ENCODE data around the gene COL6A2.
"Not testable (repeated sequence)": the region's sequence is repeated elsewhere in the genome, so short reads cannot be mapped to it uniquely, and the experiment has no call there.

The COL6A2 gene

DNA sequence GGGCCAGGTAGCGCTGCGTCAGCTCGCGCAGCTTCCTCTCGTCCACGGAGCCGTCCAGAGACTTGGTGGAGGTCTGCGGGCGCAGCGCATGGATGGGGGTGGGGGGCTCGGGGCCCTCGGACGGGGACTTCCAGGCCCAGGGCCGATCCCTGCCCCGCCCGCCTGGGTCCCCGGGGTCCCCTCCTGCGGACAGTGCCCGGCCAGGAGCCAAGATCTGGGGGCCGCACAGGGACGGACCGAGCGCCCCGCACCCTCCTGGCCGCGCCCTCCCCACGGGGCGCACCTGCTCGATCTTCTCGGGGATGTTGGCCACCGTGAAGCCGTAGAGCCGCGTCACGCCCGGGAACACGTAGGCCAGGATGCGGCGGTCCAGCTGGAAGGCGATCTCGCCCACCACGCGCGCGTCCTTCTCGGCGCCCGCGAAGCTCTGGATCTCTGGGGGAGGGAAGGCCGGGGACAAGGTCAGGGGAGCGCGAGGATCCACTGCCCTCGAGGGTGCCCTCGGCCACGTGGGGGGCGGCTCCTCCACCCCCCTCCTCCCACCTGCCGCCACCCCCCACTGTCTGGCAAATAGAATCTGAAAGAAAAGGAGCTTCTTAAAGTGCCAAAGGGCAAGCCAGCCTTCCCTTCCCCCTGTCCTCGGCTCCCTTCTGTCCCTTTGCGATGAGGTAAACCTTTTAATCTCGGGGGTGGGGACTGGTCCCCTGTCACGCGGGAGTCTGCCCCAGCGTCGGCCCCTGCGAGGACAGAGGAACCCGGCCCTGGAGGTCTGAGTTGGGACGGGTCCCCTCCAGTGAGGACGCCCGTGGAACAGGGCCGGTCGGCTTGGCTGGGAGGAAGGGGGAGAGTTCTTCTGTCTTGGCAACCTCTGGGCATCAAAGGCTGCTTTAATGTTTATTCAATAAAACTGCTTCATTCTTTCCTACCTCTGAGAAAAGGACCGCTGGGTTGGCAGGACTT, 64.0 kb downstream of the COL6A2 start:
- DNase-seq (ENCODE audit: low read depth): no peak
- no peak overlapping the region for H3K4me3 ChIP-seq (ENCODE audit: control insufficient read depth, low read depth, low read length)
- TF ChIP-seq, protein P1, sequence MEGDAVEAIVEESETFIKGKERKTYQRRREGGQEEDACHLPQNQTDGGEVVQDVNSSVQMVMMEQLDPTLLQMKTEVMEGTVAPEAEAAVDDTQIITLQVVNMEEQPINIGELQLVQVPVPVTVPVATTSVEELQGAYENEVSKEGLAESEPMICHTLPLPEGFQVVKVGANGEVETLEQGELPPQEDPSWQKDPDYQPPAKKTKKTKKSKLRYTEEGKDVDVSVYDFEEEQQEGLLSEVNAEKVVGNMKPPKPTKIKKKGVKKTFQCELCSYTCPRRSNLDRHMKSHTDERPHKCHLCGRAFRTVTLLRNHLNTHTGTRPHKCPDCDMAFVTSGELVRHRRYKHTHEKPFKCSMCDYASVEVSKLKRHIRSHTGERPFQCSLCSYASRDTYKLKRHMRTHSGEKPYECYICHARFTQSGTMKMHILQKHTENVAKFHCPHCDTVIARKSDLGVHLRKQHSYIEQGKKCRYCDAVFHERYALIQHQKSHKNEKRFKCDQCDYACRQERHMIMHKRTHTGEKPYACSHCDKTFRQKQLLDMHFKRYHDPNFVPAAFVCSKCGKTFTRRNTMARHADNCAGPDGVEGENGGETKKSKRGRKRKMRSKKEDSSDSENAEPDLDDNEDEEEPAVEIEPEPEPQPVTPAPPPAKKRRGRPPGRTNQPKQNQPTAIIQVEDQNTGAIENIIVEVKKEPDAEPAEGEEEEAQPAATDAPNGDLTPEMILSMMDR (IDR thresholded peaks at IDR 0.05; ENCODE audit: control insufficient read depth, insufficient read depth, low read depth, low read length, missing control alignments): no peak

DNA sequence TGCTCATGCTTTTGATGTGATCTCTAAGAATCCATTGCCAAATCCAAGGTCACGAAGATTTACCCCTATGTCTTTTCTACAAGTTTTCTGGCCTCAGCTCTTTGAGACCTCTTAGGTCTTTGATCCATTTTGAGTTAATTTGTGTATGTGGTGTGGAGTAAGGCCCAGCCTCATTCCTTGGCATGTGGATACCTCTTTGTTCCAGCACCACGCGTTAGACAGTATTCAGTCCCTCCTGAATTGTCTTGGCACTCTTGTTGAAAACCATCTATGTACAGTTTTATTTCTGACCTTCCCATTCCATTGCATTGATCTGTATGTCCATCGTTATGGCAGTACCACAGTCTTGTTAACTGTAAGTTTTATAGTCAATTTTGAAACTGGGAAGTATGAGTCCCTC, 65.5 kb downstream of the COL6A2 start:
- no peak for DNase-seq (ENCODE audit: low read depth)
- TF ChIP-seq, protein P1 (IDR thresholded peaks at IDR 0.05; ENCODE audit: control insufficient read depth, insufficient read depth, low read depth, low read length, missing control alignments): no peak
- H3K4me3 ChIP-seq (ENCODE audit: control insufficient read depth, low read depth, low read length): no peak overlapping the region

DNA sequence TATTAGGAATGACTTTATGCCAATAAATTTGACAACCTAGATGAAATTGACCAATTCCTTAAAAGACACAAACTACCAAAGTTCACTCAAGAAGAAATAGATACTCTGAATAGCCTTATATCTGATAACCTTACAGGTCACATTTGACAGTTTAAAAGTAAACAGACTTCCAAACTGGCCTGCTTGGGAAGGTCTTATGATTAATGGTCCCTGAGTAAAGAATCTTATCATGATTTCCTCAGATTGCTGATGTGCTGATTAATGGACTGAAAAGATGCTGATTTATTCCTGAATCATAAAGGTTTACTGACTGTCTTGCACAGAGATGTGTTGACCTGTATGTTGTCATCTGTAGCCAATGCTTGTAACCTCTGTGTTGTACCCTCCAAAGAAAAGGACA, 67.2 kb downstream of the COL6A2 start:
- TF ChIP-seq, protein P1 (IDR thresholded peaks at IDR 0.05; ENCODE audit: control insufficient read depth, insufficient read depth, low read depth, low read length, missing control alignments): no peak
- no peak overlapping the region for H3K4me3 ChIP-seq (ENCODE audit: control insufficient read depth, low read depth, low read length)
- no peak for DNase-seq (ENCODE audit: low read depth)

DNA sequence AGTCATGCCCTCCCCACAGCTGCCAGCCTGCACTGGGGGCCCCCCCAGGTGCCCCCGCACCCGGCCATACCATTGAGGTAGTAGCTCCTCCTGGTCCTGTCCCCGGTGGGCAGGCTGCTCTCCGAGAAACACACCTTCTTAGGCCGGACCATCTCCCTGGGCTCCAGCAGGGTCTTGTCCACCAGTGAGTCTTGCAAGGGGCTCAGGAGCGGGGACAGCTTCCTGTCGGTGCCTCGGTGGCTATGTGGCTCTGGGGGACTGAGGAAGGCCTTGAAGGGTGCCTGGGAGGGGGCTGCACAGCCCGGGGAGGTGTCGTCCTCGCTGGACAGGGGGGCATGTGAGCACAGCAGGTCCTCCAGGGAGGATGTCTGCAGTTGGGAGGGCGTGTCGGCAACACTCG, 70.3 kb downstream of the COL6A2 start:
- TF ChIP-seq, protein P1 (IDR thresholded peaks at IDR 0.05; ENCODE audit: control insufficient read depth, insufficient read depth, low read depth, low read length, missing control alignments): no peak
- no peak overlapping the region for H3K4me3 ChIP-seq (ENCODE audit: control insufficient read depth, low read depth, low read length)
- no peak for DNase-seq (ENCODE audit: low read depth)

DNA sequence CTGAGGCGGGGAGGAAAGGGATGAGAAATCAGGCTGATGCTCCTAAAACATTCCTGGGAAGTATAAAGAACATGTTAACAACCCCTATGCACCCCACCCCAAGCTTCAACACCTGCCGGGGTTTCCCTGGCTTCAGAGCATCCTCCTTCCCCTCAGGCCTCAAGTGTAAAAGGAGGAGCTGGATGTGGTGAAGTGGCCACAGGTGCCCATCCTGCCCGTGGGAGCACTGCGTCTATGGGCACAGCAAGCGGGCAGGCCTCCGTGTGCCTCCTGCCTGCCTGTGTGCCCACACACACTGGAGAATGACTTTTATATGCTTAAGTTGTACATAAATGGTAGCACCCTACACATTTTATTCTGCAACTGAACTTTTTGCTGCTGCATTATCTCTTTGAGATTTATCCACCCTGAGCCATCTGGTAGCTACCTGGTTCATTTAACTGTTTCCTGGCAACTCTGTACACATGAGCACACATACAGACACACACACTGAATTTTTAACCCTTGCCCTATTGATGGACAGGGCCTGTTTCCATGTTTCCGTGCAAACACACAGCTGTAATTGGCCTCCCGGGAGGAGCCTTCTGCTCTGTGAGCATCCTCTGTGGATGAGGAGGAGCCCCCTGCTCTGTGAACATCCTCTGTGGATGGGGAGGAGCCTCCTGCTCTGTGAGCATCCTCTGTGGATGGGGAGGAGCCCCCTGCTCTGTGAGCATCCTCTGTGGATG, 70.9 kb downstream of the COL6A2 start:
- TF ChIP-seq, protein P1 (IDR thresholded peaks at IDR 0.05; ENCODE audit: control insufficient read depth, insufficient read depth, low read depth, low read length, missing control alignments): no peak
- no peak overlapping the region for H3K4me3 ChIP-seq (ENCODE audit: control insufficient read depth, low read depth, low read length)
- no peak for DNase-seq (ENCODE audit: low read depth)

DNA sequence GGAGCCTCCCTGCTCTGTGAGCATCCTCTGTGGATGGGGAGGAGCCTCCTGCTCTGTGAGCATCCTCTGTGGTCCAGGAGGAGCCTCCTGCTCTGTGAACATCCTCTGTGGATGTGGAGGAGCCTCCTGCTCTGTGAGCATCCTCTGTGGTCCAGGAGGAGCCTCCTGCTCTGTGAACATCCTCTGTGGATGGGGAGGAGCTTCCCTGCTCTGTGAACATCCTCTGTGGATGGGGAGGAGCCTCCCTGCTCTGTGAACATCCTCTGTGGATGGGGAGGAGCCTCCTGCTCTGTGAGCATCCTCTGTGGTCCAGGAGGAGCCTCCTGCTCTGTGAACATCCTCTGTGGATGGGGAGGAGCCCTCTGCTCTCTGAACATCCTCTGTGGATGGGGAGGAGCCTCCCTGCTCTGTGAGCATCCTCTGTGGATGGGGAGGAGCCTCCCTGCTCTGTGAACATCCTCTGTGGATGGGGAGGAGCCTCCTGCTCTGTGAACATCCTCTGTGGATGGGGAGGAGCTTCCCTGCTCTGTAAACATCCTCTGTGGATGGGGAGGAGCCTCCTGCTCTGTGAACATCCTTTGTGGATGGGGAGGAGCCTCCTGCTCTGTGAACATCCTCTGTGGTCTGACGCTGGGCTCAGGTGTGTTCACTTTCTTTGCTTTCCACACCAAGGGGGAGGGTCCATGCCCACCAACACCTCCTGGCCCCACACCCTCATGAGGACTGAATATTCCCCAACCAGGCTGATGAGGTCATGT, 72.7 kb downstream of the COL6A2 start:
- not testable (repeated sequence) for H3K4me3 ChIP-seq (ENCODE audit: control insufficient read depth, low read depth, low read length); DNase-seq (ENCODE audit: low read depth)
